Activated T-cell treated with anti-CD3 and anti-CD28 coated beads, Interleukin-2, amount 50 U/mL, for 48 hours (primary cell): ENCODE measurements around the gene DLL4.
A peak's percentile ranks its signal among the peaks of the same experiment; 100 is the strongest.

Experiments used
- DNase-seq, 2 experiments: peaks; one replicate each; pipeline ENCODE4 v3.0.0-alpha.2; 2020

DLL4 gene

GRCh38 chr15:40928821-40929659 lies at the start of gene DLL4:
DLL4 (plus strand) TSS chr15:40929340; CDS start chr15:40929669, 329 bp downstream.
- DNase-seq = peak; percentile 59 to 66

- no peak for DNase-seq
Observed at GRCh38 chr15:40879609-40880008, 49.5 kb upstream of the DLL4 start.

DNA sequence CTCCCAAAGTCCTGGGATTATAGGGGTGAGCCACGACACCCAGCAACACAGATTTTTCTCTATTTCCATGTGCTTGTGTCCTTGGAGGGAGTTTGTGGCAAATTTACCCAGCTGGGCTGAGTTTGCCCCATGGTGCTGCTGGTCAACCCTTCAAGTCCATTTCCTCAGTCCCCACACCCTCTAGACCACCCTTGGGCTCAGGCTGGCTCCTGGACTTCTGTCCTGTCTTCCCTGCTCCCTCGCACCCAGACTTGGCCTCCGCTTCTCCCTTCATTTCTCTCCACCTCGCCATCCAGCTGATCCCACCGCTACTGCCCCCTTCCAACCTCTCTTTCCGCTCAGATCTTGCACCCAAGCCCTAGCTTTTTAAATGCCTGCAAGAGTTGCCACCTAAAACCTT lies 47.8 kb upstream of the DLL4 start:
- DNase-seq = no peak

GRCh38 chr15:40886586-40886985 lies 42.6 kb upstream of the DLL4 start:
- DNase-seq = no peak

DNA sequence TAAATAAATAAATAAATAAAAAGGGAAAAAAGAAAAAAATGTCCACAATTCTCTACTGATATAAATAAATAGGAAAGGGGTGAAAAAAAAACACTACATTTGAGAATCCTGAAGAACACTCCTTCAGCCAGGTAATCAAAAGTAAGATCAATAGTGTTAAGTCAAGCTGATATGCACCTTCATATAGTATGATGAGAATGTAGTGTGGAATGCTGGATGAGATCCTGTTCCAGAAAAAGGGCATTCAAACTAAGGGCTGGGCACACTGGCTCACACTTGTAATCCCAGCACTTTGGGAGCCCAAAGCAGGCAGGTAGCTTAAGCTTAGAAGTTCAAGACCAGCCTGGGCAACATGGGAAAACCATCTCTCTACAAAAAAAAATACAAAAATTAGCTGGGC lies 40.0 kb upstream of the DLL4 start:
- no peak for DNase-seq

- no peak for DNase-seq
Observed at GRCh38 chr15:40891138-40891537, 38.0 kb upstream of the DLL4 start.

DNA sequence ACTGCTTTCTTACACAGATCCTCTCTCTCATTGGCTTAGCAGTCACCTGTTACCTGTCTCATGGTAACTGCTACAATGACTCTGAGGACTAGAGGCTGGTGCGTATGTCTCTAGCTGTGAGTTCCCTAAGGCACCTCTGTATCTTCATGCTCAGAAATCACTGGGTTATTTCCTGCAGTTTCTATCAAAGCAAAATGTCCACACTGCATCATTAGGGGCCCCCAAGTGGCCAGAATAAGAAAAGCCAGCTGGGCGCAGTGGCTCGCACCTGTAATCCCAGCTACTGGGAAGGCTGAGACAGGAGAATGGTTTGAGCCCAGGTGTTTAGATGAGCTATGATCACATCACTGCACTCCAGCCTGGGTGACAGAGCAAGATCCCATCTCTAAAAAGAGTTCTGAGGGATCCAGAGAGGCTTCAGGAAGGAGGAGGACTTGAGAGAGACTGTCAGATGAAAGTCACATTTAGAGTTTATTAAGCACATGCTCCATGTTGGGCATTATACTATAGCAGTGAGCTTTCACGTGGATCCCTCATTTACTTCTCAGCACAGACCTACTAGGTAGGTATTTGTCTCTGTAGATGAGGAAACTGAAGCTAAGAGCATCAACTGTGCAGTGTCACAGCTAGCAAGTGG lies 37.2 kb upstream of the DLL4 start:
- DNase-seq = peak in 1 of 2 experiments; percentile 35

- no peak for DNase-seq
Observed at GRCh38 chr15:40892447-40893012, 36.6 kb upstream of the DLL4 start.

GRCh38 chr15:40893019-40893670 lies 36.0 kb upstream of the DLL4 start:
- peak in 1 of 2 experiments; percentile 31 for DNase-seq

GRCh38 chr15:40893733-40894680 lies 35.1 kb upstream of the DLL4 start, which contains the start of gene VPS18:
VPS18 (plus strand) TSS chr15:40894450; CDS start chr15:40894769, 319 bp downstream.
- peak; percentile 99 to 100 for DNase-seq

DNA sequence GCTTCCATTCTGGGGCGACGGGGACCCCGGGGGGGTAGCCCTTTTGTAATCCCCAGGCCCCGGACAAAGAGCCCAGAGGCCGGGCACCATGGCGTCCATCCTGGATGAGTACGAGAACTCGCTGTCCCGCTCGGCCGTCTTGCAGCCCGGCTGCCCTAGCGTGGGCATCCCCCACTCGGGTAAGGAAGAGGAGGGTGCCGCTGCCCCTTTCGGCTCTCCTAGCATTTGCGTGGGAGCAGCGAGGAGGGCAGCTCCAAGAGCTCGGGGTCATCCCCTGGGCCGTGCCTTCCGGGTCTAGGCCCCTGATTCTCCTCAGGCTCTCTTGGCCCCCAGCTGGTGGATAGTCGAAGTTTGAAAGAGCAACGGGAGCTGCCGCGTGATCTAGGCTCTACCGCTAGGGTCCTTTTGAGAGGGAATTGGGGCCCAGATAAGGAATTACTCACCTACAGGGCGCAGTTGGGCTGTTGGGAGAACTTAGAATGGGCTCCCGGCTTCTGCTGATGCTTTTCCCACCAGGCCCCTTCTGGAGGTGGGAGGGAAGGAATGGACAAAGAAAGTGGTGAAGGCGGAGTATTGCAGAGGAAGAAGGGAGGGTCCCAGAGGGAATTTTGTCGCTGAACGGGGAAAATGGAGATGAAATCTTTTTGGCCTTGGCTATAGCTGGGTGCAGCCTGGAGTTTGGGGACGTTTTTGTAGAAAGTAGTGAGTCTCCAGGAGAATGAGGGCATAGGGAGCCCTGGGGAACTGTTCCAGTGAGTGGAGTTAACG lies 34.3 kb upstream of the DLL4 start:
- peak; percentile 76 for DNase-seq

DNA sequence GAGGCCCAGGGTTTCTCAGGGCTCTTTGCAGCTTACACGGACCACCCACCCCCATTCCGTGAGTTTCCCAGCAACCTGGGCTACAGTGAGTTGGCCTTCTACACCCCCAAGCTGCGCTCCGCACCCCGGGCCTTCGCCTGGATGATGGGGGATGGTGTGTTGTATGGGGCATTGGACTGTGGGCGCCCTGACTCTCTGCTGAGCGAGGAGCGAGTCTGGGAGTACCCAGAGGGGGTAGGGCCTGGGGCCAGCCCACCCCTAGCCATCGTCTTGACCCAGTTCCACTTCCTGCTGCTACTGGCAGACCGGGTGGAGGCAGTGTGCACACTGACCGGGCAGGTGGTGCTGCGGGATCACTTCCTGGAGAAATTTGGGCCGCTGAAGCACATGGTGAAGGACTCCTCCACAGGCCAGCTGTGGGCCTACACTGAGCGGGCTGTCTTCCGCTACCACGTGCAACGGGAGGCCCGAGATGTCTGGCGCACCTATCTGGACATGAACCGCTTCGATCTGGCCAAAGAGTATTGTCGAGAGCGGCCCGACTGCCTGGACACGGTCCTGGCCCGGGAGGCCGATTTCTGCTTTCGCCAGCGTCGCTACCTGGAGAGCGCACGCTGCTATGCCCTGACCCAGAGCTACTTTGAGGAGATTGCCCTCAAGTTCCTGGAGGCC lies 29.5 kb upstream of the DLL4 start:
- no peak for DNase-seq

- no peak for DNase-seq
Observed at GRCh38 chr15:40900256-40901052, 28.7 kb upstream of the DLL4 start.

DNA sequence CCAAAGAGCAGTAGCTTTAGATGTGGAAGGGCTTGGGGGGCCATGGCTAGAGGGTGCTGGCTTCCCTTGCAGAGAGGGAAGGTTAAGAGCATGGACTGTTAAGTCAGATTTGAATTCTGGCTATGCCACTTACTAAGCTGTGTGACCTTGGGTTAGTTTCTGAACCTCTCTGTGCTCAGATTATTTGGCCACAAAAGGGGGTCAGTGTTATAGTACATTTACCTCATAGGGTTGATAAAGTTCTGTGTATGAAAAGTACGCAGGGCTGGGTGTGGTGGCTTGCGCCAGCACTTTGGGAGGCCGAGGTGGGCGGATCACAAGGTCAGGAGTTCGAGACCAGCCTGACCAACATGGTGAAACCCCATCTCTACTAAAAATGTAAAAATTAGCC lies 28.1 kb upstream of the DLL4 start:
- no peak for DNase-seq

DNA sequence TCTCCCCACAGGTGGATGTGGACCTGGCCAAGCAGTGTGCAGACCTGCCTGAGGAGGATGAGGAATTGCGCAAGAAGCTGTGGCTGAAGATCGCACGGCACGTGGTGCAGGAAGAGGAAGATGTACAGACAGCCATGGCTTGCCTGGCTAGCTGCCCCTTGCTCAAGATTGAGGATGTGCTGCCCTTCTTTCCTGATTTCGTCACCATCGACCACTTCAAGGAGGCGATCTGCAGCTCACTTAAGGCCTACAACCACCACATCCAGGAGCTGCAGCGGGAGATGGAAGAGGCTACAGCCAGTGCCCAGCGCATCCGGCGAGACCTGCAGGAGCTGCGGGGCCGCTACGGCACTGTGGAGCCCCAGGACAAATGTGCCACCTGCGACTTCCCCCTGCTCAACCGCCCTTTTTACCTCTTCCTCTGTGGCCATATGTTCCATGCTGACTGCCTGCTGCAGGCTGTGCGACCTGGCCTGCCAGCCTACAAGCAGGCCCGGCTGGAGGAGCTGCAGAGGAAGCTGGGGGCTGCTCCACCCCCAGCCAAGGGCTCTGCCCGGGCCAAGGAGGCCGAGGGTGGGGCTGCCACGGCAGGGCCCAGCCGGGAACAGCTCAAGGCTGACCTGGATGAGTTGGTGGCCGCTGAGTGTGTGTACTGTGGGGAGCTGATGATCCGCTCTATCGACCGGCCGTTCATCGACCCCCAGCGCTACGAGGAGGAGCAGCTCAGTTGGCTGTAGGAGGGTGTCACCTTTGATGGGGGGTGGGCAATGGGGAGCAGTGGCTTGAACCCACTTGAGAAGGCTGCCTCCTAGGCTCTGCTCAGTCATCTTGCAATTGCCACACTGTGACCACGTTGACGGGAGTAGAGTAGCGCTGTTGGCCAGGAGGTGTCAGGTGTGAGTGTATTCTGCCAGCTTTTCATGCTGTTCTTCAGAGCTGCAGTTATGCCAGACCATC lies 26.3 kb upstream of the DLL4 start:
- DNase-seq = no peak

GRCh38 chr15:40904552-40905201 lies 24.5 kb upstream of the DLL4 start:
- DNase-seq = no peak

DNA sequence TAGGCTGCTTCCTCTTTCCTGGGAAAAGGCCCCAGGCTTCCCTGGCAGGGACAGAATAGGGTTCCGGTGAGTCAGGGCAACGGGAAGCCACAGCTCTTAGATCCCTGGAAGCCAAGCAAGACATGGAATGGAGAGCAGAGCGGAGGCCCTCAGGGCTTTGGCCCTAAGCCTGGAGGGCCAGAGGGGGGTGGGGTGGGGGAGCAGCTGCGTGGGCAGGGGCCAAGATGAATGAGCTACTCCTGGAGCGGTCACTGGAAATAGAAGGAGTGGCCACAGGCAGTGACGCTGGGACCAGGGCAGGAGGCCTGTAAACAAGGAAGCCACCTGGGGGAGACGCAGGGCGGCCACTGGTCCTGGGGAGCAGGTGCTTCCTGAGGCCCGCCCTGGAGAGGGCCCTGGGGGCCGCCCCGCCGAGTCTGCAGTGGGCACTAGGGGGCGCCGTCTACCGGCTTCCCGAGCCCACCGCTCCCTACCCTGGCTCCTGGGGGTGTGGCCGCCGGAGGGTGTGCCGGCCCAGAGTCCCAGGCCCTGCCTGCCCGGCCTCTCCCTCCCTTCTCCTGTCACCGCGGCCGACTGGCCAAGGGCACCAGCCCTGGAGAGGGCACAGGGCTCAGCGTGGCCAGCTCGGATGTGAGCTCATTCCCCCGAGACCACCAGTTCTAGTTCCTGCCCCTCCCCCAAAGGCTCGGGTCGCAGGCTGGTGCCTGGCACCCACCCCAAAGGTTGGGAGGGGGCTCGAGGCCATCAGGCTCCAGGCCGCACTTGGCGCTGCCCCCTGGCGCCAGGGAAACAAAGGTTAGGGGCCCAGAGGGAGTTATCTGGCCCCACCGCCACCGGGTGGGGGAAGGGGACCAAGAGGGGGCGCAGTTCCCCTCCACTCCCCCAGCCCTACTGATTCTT lies 22.8 kb upstream of the DLL4 start:
- DNase-seq = peak; percentile 87 to 92
